Fibroblast of pulmonary artery (primary cell): ENCODE data around the gene ALG6.
"Not testable (repeated sequence)": the region's sequence is repeated elsewhere in the genome, so short reads cannot be mapped to it uniquely, and the experiment has no call there.

Experiments used
- DNase-seq: peaks from one replicate; pipeline ENCODE4 v3.0.0-alpha.2; 2010; ENCODE audit warnings: low read depth
- H3K4me3 ChIP-seq: replicated peaks from 2 replicates; pipeline ENCODE4 v1.5.1; 2011; ENCODE audit warnings: low read depth, mild to moderate bottlenecking, control low read depth, low read length, moderate library complexity
- TF ChIP-seq, protein P1 (sequence below): IDR thresholded peaks from 2 replicates; pipeline ENCODE4 v1.5.1; 2011; ENCODE audit warnings: mild to moderate bottlenecking, control low read depth, low read length, inconsistent platforms; ENCODE audit errors: missing control alignments

ALG6 gene

GRCh38 chr1:63330331-63330916 is 37.0 kb upstream of the ALG6 start:
- TF ChIP-seq, protein P1, sequence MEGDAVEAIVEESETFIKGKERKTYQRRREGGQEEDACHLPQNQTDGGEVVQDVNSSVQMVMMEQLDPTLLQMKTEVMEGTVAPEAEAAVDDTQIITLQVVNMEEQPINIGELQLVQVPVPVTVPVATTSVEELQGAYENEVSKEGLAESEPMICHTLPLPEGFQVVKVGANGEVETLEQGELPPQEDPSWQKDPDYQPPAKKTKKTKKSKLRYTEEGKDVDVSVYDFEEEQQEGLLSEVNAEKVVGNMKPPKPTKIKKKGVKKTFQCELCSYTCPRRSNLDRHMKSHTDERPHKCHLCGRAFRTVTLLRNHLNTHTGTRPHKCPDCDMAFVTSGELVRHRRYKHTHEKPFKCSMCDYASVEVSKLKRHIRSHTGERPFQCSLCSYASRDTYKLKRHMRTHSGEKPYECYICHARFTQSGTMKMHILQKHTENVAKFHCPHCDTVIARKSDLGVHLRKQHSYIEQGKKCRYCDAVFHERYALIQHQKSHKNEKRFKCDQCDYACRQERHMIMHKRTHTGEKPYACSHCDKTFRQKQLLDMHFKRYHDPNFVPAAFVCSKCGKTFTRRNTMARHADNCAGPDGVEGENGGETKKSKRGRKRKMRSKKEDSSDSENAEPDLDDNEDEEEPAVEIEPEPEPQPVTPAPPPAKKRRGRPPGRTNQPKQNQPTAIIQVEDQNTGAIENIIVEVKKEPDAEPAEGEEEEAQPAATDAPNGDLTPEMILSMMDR = no peak
- no peak for DNase-seq
- H3K4me3 ChIP-seq = no peak overlapping the region

DNA sequence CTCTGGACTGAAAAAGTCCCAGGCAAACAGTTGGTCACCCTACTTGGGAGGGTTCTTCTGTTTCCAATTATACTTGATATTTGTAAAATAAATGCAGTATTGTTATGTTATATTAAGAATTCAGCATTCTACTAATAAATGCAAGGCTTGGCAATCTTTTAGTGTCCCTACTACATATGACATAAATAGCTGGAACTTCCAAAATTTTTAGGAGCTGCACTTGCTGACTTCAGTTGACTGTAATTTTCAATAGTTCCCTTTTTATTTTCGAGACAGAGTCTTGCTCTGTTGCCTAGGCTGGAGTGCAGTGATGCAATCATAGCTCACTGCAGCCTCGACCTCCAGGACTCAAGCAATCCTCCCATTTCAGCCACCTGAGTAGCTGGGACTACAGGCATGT is 25.0 kb upstream of the ALG6 start:
- no peak overlapping the region for H3K4me3 ChIP-seq
- TF ChIP-seq, protein P1 = no peak
- no peak for DNase-seq

GRCh38 chr1:63343922-63344321 is 23.5 kb upstream of the ALG6 start:
- no peak overlapping the region for H3K4me3 ChIP-seq
- TF ChIP-seq, protein P1 = no peak
- DNase-seq = no peak

DNA sequence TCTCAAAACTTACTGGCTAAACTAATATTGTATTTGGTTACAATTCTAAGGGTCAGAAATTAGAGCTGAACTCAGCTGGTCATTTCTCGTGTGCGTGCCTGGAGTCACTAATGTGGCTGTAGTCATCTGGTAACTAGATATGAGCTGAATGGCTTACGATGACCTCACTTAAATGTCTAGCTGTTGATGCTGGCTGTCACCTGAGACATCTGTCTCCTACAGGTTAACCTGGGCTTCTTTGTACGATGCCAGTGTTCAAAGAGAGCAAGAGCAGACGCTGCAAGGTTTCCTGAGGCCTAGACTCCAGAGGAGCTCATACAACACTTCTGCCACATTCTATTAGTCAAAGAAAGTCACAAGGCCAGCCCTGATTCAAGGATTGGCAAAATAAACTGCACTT is 17.1 kb upstream of the ALG6 start:
- TF ChIP-seq, protein P1 = no peak
- DNase-seq = no peak

GRCh38 chr1:63352736-63353135 is 14.7 kb upstream of the ALG6 start:
- no peak for DNase-seq
- TF ChIP-seq, protein P1 = no peak
- no peak overlapping the region for H3K4me3 ChIP-seq

More for the DNA sequence above, 17.1 kb upstream of the ALG6 start:
- H3K4me3 ChIP-seq = no peak overlapping the region

GRCh38 chr1:63356234-63356633 is 11.2 kb upstream of the ALG6 start:
- not testable (repeated sequence) for DNase-seq, H3K4me3 ChIP-seq

GRCh38 chr1:63359561-63359960 is 7.9 kb upstream of the ALG6 start:
- no peak for DNase-seq
- TF ChIP-seq, protein P1 = no peak
- no peak overlapping the region for H3K4me3 ChIP-seq
